Glomerular visceral epithelial cell (primary cell): Measurements from ENCODE around the gene DNAH8.
"Not testable (repeated sequence)": the region's sequence is repeated elsewhere in the genome, so short reads cannot be mapped to it uniquely, and the experiment has no call there.

Source experiments
- DNase-seq: peaks from one replicate; pipeline ENCODE4 v3.0.0-alpha.2; 2016; ENCODE audit errors: extremely low spot score

The DNAH8 gene

DNA sequence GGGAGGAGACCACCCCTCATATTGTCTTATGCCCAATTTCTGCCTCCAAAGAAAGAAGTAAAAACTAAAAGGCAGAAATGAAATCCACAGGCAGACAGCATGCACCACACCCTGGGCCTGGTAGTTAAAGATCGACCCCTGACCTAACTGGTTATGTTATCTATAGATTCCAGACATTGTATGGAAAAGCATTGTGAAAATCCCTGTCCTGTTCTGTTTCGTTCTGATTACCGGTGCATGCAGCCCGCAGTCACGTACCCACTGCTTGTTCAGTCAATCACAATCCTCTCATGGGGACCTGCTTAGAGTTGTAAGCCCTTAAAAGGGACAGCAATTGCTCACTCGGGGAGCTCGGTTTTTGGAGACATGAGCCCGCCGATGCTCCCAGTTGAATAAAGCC, 81.3 kb downstream of the DNAH8 start:
- not testable (repeated sequence) for DNase-seq

DNA sequence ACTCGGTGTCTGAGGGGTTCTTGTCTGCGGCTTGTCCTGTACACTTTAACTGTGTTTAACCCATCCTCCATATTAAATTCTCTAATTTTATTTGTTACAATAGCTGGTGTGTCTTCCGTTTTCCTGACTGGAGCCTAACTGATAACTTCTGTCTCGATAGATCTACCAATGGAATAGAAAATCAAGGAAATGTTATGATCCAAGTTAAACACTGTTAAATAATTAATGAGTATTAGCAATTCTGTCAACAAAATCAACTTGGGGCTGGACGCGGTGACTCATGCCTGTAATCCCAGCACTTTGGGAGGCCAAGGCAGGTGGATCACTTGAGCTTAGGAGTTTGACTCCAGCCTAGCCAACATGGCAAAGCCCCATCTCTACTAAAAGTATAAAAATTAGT, 81.7 kb downstream of the DNAH8 start:
- no peak for DNase-seq

DNA sequence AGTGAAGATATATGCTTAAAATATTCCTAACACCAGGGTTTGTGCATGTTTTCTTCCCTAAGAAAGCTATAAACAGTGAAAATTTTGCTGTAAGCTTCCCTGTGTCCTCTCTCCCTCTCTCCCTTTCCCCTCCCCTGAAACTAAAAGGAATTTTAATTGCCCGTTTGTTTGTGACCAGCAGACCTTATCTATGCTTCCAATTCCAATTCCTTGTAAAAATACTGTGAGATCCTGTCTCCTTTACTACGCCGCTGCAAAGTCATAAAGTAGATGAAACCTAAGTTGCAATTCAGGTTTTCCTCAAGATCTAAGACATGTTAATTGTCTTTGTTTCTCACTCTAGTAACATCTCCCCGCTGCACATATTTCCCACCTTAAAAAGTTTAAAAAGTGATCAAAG, 82.3 kb downstream of the DNAH8 start:
- DNase-seq: no peak

DNA sequence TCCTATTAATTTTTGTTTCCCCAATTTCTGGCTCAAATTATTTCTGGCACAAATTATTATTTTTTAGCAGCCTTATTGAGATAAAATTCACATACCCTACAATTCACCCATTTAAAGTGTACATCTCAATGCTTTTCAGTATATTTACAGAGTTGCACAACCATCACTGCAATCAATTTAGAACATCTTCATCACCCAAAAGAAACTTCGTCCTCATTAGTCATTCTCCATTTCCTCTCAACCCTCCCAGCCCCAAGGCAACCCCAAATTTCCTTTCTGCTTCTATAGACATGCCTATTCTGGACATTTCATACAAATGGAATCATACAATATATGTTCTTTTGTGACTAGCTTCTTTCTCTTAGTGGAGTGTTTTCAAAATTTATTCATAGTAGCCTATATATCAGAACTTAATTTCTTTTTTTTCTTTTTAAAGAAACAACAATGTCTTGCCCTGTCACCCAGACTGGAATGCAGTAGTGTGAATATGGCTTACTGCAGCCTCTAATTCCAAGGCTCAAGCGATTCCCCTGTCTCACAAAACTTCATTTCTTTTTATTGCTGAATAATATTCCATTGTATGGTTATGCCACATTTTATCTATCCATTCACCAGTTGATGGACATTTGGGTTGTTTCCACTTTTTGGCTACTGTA, 84.5 kb downstream of the DNAH8 start:
- no peak for DNase-seq

DNA sequence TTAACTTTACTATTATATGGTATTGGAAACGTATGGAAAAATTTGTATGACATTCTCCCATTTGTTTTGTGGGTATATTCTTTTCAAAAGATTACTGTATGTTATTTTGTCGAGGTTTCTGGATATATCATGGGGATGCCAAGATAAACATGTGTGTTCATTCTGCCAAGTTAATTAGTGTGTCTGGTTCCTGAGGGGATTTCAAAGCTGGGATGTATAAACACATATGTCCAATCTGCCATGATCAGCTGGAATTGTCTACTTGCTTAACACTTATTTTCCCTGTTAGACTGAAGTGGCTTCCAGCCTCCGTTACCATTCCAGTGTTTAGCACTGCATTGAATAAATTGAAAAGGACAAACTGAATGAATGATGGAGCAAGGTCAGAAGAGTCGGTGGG, 86.2 kb downstream of the DNAH8 start:
- no peak for DNase-seq

DNA sequence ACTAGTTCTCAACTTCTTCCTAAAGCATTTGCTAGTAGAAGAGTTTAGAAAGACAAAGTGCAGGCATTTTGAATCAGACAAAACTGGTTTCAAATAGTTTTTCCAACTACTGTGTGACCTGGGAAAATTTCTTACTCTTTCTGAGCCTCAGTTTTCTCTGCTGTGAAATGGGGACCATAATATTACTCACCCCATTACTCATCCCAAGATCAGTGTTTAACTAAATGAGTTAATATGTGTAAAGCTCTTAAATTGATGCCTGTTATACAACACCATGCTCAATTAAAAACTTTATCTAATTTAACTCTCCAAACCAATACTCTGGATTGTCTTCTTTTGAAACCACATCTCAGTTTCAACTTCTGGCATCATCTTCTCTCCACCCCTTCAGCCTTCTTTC, 87.4 kb downstream of the DNAH8 start:
- no peak for DNase-seq

DNA sequence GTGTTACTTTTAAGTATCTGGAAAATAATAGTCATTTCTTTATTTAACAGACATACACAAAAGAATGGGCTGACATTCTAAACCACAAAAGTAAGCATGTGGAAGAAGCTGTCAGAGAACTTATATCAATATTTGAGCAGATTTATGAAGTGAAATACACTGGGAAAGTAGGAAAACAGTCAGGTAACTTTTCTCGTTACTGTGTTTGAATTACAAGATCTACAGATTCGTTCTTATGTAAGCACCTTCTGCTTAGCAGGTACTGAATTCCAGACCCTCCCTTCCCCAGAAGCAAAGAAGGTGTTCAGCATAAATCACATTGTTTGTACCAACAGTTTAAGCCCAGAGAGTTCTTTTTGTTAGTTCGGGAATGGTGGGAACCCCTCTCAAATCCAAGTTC, 88.0 kb downstream of the DNAH8 start:
- DNase-seq: no peak

DNA sequence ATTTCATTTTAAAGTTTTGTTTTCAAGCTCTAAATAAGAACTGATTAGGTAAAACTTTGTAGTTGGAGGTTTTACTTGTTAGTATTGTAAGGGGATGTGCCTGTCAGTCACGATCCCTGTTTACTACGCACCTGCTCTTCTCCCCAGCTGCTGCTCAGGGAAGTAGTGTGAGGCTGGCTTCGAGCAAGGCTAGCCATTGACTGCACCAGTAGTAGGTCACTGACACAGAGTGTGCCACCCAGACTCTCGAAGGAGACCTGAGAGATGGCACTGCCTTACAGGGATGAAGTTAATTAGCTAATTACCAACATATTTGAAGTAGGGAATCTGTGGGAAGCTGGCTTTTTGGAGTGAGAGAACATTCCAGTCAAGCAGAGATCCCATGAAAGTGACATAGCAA, 89.2 kb downstream of the DNAH8 start:
- DNase-seq: no peak

DNA sequence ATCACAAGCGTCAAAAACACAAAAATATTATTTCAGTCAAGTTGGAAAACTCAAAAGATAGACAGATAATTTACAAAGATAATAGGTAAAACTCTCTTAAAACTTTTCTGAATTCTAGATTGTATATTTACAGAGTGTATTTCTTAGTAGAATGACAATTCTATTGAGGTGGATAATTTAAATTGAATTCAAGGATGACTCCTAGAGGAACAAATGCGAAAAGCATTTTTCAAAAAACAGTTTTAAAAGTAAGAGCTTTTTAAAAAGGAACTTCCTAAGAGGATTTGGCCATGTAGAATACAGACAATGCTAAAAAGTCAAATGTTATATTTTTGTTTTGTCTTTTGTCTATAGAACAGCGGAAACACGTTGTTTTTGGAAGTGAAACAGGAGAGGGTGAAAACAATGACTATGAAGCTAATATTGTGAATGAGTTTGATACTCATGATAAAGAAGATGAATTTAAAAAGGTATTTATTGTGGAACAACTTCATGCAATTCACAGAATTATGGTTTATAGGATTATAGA, 90.1 kb downstream of the DNAH8 start:
- DNase-seq: no peak

DNA sequence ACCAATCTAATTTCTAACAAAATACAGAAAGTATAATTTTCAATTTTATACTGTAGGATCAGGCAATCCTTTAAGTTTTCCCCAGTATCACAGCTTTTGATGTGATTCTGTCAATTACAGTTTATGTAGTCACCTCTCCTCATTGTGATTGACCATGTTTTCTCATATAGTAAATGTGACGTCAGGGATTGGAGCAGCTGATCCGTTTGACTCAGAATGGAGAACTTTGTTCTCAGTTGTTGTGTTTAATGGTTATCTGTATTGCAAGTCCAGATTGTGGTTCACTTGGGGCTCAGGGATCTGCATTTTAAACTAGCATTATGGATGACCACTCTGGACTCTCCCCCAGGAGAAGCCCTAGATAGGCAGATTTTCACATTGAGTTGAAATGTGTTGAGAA, 90.6 kb downstream of the DNAH8 start:
- DNase-seq: no peak

DNA sequence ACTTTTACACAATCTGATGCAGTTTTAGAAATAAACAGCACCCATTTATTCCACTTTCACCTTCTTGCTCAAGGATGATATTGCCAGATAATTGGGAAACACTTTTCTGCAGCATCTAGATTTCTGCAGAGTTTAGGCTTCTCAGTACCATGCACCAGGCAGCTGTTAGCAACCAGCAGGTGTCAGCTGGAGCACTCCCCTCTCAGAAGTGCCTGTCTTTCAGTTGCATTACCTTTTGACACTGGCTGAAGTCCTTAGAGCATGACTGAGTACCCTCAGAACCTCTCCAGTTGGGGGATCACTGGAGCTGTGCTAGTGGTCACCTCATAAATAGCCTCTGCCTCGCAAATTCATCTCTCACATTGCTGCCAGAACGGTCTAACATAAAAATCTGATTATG, 91.2 kb downstream of the DNAH8 start:
- DNase-seq: no peak

DNA sequence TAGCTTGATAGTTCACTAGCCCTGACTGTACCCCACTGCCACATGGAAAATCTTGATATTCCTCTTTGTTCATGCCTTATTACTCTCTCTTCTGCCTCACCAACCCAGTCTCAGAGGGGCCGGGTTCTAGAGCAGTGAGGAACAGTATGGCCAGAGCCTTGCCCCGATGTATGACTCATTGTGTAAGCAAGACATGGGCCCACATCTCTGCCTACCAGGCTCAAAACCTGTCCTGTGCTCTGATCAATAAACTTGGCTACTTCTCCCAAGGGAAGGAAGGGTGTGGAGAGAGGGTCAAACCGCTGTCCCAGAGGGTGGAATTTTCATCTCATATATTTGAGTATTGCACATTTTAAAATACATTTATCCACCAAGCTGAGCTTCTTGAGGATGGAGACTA, 91.7 kb downstream of the DNAH8 start:
- DNase-seq: no peak

DNA sequence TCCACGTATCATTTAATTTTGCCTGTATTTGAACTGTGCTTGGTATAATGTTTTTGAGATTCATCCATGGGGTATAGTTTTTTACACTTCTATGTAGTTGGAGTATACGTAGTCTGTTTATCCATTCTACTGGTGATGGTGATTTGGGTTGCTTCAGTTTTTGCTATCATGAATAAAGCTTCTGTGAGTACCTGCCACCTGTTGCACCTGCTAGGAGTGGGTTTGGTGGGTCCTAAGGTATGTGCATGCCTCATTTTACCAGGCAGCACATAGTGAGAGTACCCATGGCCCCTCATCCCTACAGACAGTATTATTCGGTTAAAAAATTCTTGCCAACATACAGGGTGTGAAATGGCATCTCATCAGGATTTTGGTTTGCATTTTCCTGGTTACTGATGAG, 92.9 kb downstream of the DNAH8 start:
- no peak for DNase-seq

DNA sequence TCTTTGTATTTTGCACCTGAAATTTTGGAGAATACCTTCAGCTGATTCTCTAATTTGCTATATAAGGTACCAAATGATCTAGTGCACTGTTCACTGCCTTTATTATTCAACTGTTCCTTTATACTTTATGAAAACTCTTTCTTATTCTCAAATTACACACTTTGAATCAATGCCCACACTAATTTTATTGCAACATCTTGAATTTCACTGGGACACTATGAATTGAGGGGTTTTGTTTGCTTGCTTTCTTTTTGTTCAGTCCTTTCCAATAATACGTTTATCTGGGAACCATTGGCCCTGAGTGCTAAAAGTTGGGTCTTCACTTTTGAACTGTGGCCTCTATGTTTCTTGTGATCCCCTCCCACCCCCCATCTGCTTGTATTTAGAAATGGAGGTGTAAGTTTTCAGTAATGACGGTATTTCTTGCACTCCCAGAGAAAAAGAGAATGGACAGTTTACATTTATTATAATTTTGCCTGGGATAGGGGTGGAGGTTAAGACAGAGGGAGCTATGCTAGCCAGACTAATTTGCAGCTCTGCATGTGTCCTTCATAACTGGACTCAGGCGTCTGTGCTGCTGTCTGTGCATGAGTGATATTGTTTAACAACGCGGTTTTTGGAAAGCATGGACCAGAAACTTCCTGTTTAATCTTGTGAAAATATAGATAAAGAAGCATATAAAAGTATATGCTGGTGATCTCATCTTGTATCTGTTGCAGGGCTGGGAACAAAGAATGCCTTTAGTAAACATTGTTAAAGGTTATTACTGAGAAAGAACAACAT, 98.1 kb downstream of the DNAH8 start:
- DNase-seq: no peak

DNA sequence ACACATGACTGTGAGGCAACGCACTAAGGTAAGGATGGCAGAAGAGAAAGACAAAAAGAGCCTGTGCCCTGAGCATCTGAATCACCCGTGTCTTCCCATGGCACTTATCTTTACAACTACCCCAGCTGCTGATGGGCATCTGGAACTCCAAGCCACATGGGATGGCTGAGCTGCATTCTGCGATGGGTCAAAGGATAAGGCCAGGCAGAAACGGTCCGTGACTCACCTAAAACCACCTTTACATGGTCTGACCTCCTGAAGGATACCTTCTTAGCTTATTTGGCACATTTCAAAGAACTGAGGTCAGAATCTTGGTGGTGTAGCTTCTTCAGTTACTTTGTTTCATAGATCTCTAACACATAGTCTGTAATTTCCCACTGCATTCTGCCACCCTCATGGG, 99.7 kb downstream of the DNAH8 start:
- DNase-seq: no peak

DNA sequence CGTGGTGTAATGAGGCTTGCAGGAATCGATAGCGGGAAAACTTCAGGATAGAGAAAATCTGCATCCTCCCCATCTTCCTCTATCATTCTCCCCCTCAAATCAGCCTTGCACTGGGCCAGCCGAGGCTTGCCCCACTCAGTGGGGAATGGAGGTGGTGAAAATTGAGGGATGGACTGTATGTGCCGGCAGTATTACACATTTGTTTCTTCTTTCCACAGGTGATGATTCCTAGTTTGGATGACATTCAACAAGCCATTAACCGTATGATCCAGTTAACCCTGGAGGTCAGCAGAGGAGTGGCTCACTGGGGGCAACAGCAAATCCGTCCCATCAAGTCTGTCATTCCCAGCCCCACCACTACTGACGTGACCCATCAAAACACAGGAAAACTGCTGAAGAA, 100.1 kb downstream of the DNAH8 start:
- no peak for DNase-seq

DNA sequence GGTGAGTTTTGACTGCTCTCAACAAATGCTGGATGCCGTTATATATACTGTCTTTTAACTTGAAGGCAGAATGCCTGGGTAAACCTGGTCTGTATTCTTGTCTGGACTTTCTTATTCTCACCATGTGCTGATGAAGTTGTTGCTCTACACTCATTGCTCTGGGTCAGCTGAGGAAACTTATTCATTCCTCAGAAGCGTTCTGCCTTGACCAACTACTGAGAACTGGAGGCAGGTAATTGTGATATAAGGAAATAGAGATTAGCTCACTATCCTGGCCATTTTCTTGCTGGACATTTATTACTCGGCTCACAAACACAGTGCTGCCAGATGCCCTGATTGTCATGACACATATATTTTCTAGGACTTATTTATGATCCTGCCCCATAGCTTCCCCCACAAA, 103.6 kb downstream of the DNAH8 start:
- no peak for DNase-seq

DNA sequence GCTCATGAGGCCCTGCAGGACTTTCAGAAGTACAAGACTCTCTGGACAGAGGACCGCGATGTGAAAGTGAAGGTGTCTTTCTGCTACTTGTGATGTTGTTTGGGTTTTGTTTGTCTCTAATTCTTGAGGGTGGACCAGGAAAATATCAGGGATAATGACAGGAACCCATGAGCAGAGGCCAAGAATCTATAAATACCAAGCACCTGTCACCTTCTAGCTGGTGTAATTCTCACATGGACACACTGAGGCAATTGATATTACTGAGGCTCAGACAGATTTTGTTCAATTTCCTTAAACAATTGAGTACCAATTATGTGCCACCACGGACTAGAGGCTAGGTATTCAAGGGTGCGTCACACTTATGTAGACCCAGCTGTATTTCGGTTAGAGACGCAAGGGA, 107.9 kb downstream of the DNAH8 start:
- no peak for DNase-seq

DNA sequence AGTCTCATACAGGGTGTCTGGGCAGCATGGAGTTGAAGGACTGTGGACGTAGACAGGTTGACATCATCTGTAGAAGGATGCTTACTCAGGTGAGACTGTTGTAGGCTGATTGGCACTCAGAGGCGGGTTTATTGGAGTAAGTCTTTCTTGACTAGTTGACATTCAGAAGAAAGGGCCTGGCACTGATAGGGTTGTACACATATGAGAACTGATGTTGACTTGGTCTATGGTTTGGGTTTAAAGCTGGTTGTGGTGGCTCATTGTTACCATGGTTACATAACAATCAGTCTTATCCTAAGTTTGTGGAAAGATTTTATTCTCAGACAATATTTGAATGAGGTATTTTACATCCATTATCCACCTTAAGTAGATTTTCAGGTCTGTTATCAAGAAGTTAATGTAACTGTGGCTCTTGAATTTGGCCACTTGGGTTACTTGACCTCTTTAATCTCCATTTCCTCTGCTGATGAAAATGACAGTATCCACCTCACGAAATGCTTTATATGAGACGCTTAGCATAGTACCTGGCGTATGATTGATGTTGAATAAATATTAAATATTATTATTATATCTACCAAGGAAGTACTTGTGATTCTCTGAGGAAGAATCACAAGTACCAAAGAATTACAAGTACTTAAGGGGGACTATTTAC, 109.3 kb downstream of the DNAH8 start:
- DNase-seq: no peak

DNA sequence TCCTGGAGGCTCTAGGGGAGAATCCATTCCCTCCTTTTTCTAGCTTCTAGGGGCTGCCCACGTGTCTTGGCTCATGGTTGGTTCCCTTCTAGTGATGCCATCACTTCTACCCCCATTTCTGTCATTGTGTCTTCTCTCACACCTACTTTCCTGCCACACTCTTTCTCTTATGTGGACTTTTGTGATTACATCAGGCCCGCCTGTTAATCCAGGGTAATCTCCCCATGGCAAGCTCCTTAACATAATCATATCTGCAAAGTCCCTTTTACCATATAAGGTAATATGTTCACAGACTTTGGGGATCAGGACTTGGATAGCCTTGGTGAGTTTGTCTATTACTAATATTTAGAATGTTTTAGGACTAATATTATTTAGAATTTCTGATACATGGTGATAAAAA, 111.9 kb downstream of the DNAH8 start:
- no peak for DNase-seq

DNA sequence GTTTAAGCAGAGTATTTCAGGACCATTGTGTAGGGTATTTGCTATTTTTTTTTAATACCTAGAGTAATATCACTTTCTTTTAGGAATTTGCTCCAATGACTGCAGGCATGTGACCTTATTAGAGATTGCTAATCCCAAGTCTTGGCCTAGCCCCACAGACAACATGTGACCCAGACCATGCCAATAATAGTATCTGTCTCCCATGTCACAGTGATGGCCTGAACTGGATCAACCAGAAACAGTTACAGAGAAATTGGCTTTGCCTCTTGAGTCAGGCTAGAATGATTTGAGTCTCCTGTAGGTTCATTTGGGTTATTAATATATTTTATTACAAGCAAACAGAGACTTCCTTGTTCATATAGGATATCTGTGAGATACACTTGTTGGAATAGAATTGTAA, 116.8 kb downstream of the DNAH8 start:
- no peak for DNase-seq

DNA sequence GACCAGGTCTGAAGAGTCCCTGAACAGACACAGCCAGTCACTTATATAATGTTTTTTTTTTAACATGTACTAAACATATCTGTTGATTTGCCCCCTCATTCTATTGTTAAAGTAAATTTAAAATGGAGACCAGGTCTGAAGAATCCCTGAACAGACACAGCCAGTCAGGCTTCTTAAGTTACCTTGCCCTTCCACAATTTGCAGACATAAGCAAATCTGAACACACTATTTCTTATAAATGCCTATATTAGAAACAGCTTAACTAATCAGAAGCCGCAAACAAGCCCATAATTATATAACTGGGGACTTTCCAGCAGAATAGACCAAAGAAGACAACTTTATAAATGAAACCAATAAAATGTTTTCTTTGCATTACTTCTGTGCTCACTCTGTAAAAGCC, 118.2 kb downstream of the DNAH8 start:
- no peak for DNase-seq

DNA sequence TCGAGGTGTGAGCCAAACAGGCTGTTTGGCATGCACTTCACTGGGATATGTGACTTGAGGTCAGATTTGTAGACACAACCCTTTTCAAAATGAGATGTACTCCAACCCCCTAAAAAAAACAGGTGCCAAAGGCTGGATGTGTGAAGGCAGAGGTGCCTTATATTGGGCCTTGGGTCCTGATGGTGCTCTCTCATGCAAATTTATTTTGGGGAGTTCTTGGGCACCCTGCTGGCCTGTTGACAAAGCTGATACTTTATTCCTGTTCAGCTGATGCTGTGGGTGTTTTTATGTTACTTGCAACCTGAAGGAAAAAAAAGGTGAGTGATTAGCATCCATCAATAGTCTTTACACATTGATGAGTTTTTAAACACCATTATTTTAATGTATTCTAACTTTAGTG, 121.5 kb downstream of the DNAH8 start:
- no peak for DNase-seq
